ENCODE measurements around the gene RIN3. TPM values are rescaled to one million over a fixed set of nuclear protein-coding genes. Genes with fewer than 3 reads are reported as not detected.

RIN3 gene
- total RNA-seq, 1 experiment from 2014 or later, result 4.8 TPM

DNA sequence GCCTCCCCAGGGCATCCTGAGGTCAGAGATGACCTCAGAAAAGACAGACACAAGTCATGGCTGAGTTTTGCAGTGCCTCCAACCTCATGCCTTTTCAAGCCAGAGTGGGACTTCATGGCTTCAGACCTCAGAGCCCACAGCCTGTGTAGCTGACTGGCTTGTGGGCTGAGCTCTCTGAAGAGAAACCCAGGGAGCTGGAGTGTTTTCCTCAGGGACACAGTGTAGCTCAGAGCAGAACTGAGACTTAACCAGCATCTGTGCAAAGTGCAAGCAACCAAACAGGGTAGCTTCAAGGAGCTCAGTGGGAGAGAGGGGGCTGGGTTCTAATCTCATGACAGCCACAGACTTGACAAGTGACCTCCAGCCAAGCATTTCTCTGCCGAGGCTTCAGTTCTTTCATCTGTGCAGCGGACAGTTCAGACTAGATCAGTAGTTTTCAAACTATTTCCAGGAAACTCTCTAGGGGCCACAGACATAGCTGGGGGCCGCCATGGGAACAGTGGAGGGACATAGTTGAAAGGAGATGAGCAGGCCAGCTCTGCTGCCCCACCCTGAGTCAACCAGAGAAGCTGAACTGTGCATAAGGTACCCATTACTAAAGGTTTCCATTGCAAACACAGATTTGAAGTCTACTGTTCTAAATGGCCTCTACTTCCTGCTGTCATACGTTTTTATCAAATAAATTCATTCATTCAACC is 154.8 kb downstream of the RIN3 start:
- Histone ChIP-seq H2AFZ (ENCODE audit: low read length) (no peak overlapping the region), H3K9me3 (ENCODE audit: low read length) (no peaks in the 10 kb centered on the region), H3K4me3 (ENCODE audit: low read length) (no peak overlapping the region), H3K79me2 (ENCODE audit: low read length) (no peaks in the 10 kb centered on the region), H3K27ac (ENCODE audit: low read length) (no peak overlapping the region), H3K4me1 (ENCODE audit: insufficient read depth, low read length) (peaks cover 8% of the 10 kb centered on the region), H3K9ac (ENCODE audit: low read length) (no peak overlapping the region), H3K27me3 (ENCODE audit: low read length) (no peaks in the 10 kb centered on the region), H3F3A (ENCODE audit: low read length, unreplicated experiment) (no peaks in the 10 kb centered on the region), H3K4me2 (ENCODE audit: low read length) (no peak overlapping the region), H3K36me3 (ENCODE audit: low read depth, low read length) (no peaks in the 10 kb centered on the region), H3K9me2 (replicated peaks; ENCODE audit: low read length) (no peaks in the 10 kb centered on the region), H4K20me1 (ENCODE audit: low read length) (no peaks in the 10 kb centered on the region)
- ATAC-seq, result no peak
- POLR2A ChIA-PET (ENCODE audit: unreplicated experiment), result no interaction called here
- no peak for DNase-seq
- BruUV-seq (replicated peaks), result no TSS peak
- no peak for TF ChIP-seq EZH2phosphoT487 (IDR thresholded peaks at IDR 0.05; ENCODE audit: borderline replicate concordance, low read length)
- TF ChIP-seq CTCF (conservative IDR thresholded peaks at IDR 0.05; ENCODE audit: low read depth, low read length), result no peak
- intact Hi-C loops (cut with micrococcal nuclease), result no loop called here
- CTCF ChIA-PET, result no interaction called here

- Histone ChIP-seq H4K20me1 (ENCODE audit: low read length) (no peaks in the 10 kb centered on the region), H3K4me1 (ENCODE audit: insufficient read depth, low read length) (0 out of 2 replicates have a peak, but pooled peaks cover 4% of the 10 kb centered on the region), H3K4me3 (ENCODE audit: low read length) (no peak overlapping the region), H3K9me2 (replicated peaks; ENCODE audit: low read length) (no peaks in the 10 kb centered on the region), H3K9me3 (ENCODE audit: low read length) (no peaks in the 10 kb centered on the region), H3K27me3 (ENCODE audit: low read length) (no peaks in the 10 kb centered on the region), H3K9ac (ENCODE audit: low read length) (no peak overlapping the region), H2AFZ (ENCODE audit: low read length) (no peak overlapping the region), H3K4me2 (ENCODE audit: low read length) (no peak overlapping the region), H3K27ac (ENCODE audit: low read length) (no peak overlapping the region), H3F3A (ENCODE audit: low read length, unreplicated experiment) (no peaks in the 10 kb centered on the region), H3K36me3 (ENCODE audit: low read depth, low read length) (no peaks in the 10 kb centered on the region), H3K79me2 (ENCODE audit: low read length) (no peaks in the 10 kb centered on the region)
- CTCF ChIA-PET, result interaction anchor here (0.6 to 1.3 kb wide), 5 partner anchors 56 to 376 kb away, joined by 3 to 12 read pairs (median 4); no protein-coding TSS in a partner anchor
- POLR2A ChIA-PET (ENCODE audit: unreplicated experiment), result no interaction called here
- TF ChIP-seq CTCF (conservative IDR thresholded peaks at IDR 0.05; ENCODE audit: low read depth, low read length) (no peak), EZH2phosphoT487 (IDR thresholded peaks at IDR 0.05; ENCODE audit: borderline replicate concordance, low read length) (no peak), EZH2 (IDR thresholded peaks at IDR 0.05; ENCODE audit: low read length, unreplicated experiment) (no peak)
- peak; percentile 11 for DNase-seq
- ATAC-seq, result peak; percentile 82
- no TSS peak for BruUV-seq (replicated peaks)
- intact Hi-C loops (cut with micrococcal nuclease), result no loop called here
Measured at GRCh38 chr14:92670160-92670559, 156.6 kb downstream of the RIN3 start.

DNA sequence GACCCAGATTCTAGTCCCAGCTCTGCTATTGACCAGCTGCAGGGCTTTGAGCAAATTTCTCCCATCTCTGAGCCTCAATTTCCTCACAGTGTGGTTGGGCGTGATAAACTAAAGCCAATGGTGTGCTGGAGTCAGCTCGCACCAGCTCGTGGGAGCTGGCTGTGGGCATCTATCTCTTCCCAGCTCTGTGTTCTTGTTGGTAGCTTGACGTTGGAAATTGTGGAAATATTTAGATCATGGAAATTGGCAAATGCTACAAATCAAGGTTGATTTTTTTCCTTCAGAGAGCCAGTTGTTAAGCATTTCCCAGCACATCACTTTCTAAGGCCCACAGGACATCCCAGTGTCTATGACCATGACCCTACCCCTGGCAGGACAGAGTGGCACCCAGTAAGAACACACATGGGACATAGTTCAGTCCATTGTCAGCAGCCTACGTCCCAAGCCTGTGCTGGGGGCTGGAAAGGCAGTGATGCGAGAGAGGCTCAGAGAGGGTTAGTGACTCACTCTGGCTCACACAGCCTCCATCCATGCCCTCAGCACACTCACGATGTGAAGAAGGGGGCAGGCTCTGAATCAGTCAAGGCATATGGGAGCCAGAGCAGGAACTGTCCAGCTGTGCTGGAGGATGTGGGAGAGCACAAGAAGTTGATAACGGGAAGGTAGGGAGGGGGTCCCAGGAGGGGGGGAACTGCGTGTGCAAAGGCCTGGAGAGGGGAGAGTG is 157.2 kb downstream of the RIN3 start:
- ChIA-PET POLR2A (ENCODE audit: unreplicated experiment) (no interaction called here), CTCF (interaction anchor here (1.1 to 1.3 kb wide), 2 partner anchors 61 to 76 kb away, joined by 7 to 12 read pairs; no protein-coding TSS in a partner anchor)

More for the DNA sequence above, 157.2 kb downstream of the RIN3 start:
- BruUV-seq (replicated peaks), result no TSS peak
- Histone ChIP-seq H3K4me2 (ENCODE audit: low read length) (no peak overlapping the region), H3K9me2 (replicated peaks; ENCODE audit: low read length) (no peaks in the 10 kb centered on the region), H3K36me3 (ENCODE audit: low read depth, low read length) (no peaks in the 10 kb centered on the region), H4K20me1 (ENCODE audit: low read length) (no peaks in the 10 kb centered on the region), H3F3A (ENCODE audit: low read length, unreplicated experiment) (no peaks in the 10 kb centered on the region), H3K9me3 (ENCODE audit: low read length) (no peaks in the 10 kb centered on the region), H3K27ac (ENCODE audit: low read length) (no peak overlapping the region), H3K27me3 (ENCODE audit: low read length) (no peaks in the 10 kb centered on the region), H3K4me1 (ENCODE audit: insufficient read depth, low read length) (0 out of 2 replicates have a peak, but pooled peaks cover 4% of the 10 kb centered on the region), H3K4me3 (ENCODE audit: low read length) (no peak overlapping the region), H2AFZ (ENCODE audit: low read length) (no peak overlapping the region), H3K9ac (ENCODE audit: low read length) (no peak overlapping the region), H3K79me2 (ENCODE audit: low read length) (no peaks in the 10 kb centered on the region)
- no peak for ATAC-seq
- DNase-seq, result no peak
- intact Hi-C loops (cut with micrococcal nuclease), result no loop called here
- TF ChIP-seq CTCF (conservative IDR thresholded peaks at IDR 0.05; ENCODE audit: low read depth, low read length) (no peak), EZH2 (IDR thresholded peaks at IDR 0.05; ENCODE audit: low read length, unreplicated experiment) (no peak), EZH2phosphoT487 (IDR thresholded peaks at IDR 0.05; ENCODE audit: borderline replicate concordance, low read length) (no peak)

Measured in PC-3 (cell line).